ENCODE data around the gene FDX1. TPM values are rescaled to one million over a fixed set of nuclear protein-coding genes. Genes with fewer than 3 reads are reported as not detected.

FDX1 gene
- polyA plus RNA-seq, 10 donors = 9.1 to 11.2 (median 9.8) TPM

DNA sequence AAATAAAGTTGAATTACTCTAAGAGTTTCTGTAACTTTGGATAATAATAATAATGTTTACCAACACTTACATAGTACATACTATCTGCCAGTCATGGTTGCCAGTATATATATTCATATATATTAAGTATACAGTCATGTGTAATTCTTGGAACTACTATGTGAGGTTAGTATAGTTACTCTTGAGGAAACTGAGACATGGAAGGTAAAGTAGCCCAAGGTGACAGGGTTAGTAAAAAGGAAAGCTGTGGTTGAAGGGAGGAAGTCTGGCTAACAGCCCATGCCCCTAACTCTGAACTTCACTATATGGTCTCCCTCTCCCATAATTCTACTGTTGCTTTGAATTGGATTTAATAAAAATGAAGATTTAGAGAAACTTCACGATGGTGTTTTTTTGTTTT, 24.9 kb downstream of the FDX1 start:
- no peak for DNase-seq

- DNase-seq = no peak
These were observed 26.0 kb downstream of the FDX1 start for GRCh38 chr11:110455718-110456117.

DNA sequence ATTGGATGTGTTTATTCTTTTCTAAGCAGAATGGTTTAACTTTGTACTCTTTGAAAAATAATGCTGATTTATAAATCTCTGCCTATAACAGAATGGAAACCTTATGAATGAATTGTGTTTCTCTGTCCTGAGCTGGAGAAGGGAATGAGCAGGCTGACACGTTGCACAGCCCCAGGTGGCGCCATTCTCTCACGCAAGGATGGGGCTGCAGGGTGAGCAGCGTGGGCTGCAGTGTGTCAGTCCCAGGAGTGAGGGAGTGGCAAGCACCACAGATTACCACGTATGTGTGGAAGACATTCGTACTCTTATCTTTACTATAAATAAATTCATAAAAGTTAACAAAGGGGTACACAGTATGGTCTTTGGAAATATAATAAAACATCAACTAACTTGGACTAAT, 33.4 kb downstream of the FDX1 start:
- DNase-seq = peak; percentile 44 to 81 (median 72)

DNA sequence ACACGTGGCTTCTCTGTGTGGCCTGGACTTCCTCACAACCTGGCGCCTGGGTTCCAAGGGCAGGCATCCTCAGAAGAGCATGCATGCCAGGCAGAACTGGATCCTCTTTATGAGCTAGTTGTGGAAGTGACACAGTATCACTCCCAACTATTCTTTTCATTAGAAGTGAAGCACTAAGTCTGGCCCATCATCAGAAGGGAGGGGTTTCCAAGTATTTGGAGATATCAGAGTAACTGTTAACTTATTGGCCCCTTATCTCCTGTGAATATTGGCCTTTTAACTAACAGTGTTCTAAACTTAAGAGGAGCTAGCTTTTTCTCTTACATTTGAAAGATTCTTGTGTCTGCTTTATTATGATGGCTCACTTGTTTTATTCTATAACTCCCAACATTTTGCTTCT, 35.5 kb downstream of the FDX1 start:
- DNase-seq = no peak

- no peak for DNase-seq
These were observed 37.8 kb downstream of the FDX1 start for GRCh38 chr11:110467556-110467955.

GRCh38 chr11:110468121-110468520, 38.4 kb downstream of the FDX1 start:
- no peak for DNase-seq

DNA sequence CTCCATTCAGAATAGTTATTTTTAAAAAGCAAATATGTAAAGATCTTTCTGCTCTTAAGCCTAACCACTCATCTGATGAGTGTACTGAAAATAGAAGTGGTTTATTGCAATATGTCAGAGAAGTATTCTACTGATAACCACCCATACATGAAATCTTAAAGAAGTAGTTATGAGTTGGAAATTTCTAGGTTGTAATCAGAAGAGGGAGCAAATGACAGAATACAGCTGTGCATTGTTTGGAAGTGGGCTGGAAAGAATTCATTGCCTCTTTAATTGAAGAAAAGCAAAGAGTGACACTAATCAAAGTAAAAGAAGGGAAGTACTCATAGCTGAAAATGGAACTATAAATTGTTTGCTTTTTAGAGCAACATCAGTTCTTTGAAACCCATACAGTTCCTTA, 39.4 kb downstream of the FDX1 start:
- no peak for DNase-seq

- no peak for DNase-seq
These were observed 41.0 kb downstream of the FDX1 start for GRCh38 chr11:110470716-110471115.

GRCh38 chr11:110471371-110471770, 41.6 kb downstream of the FDX1 start:
- no peak for DNase-seq

DNA sequence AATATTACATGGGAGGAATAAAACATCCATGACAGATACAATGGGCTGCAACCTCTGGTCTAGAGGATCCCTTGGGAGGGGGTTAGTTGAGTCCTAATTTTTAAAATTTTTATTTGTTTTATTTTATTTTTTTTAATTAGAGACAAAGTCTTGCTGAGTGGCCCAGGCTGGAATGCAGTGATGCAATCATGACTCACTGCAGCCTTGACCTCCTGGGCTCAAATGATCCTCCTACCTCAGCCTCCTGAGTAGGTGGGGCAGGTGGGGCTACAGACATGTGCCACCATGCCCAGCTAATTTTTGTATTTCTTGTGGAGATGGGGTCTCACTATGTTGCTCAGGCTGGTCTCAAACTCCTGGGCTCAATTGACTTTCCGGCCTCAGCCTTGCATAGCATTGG, 43.1 kb downstream of the FDX1 start:
- no peak for DNase-seq

DNA sequence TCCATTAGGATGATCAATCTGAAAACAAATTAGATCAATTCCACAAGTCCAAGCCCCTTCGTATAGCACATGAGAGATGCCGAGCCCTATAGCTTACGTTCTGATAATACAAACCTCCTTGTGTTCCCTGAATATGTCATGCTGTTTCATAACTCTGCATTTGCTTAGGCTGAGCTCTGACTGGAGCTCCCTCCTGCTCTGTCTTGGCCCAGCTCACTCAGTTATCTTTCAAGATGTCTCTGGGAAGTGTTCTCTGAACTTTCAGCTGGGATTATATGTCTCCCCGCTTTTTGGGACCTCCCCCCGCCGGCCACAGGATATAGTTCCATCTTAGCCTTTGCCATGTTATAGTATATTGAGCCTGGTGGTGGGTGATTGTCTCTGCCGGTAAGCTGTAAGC, 44.0 kb downstream of the FDX1 start:
- DNase-seq = peak in 2 of 3 donors; percentile 55 to 59

DNA sequence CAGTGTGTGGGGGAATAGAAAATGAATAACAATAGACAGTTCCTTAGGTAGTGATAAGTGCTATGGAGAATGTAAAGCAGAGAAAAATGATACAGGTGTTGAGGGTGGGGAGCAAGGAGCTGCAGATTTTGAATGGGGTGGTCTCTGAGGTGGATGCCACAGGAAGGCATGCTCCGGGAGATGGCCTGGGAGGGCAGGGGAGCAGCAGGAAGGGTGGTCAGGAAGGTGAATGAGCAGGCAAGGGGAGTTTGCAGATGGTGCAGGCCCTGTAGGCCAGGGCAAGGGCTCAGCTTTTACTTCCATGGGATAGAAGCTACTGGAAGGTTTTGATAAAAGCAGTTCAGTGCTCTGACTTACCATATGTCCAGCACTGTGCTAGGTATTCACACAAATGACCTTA, 44.8 kb downstream of the FDX1 start:
- DNase-seq = no peak

- peak; percentile 49 to 81 (median 52) for DNase-seq
These were observed 45.9 kb downstream of the FDX1 start for GRCh38 chr11:110475671-110476070.

GRCh38 chr11:110478410-110478809, 48.7 kb downstream of the FDX1 start:
- no peak for DNase-seq

DNA sequence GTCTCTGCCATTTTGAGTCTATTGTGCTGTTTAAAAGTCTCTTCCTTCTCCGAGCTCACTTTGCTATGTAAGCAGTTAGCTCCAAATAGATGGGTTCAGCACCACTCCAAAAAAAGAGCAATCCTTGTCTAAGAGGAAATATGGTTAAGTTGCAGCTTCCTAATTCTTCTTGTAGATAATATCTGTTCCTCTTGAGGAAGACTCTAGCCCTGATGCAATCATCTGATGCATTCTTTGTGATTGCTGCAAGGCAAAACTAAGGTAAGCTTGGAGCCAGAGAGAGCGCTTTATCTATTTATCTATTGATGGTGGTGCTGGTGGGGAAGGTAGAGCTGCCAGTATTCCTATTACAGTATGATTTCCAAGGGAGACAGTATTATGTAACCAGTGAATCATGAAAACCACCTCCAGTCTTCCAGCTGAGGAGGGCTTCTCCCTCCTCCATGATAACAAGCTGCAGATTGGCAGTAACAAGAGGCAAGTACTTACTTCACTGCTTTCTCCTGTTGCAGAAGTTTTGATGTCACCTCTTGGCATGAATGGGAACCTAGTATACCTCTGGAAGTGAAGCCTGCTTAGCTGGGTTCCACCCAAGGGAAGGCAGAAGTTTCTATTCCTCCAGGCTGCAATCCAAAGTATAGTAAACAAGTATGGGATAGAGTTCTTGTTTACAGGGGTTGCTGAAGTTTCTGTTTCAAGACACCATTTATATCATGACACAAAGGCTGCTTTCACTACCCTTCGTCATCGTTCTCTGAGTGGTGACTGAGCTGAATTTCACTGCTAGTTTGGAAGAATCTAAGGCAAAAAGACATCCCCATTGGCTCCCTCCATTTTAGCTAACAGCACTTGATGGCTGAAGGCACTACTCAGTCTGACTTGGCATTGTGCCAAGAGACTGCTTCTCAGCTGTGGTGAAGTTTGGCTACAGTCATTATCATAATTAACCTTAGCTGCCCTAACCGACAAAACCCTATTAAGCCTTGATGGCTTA, 49.7 kb downstream of the FDX1 start:
- DNase-seq = peak in 1 of 3 donors; percentile 60

- no peak for DNase-seq
These were observed 51.8 kb downstream of the FDX1 start for GRCh38 chr11:110481523-110481922.

DNA sequence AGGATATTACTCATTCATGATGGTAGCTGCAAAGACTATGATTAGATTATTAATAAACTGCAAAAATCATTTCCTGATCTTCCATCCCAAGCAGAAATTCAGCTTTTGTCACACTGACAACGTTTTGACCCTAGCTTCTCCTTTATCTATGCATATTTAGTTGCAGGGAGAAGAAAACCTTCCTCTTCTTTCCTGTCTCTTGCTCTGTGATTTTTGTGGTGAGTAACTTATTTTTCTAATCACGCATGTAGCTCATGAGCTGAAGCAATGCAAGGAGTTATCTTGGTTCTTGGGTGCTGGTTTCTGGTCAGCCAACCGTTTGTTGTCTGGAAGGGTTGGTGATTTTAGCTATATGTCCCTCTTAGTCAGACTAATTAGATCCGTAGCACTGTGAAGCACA, 56.4 kb downstream of the FDX1 start:
- no peak for DNase-seq

DNA sequence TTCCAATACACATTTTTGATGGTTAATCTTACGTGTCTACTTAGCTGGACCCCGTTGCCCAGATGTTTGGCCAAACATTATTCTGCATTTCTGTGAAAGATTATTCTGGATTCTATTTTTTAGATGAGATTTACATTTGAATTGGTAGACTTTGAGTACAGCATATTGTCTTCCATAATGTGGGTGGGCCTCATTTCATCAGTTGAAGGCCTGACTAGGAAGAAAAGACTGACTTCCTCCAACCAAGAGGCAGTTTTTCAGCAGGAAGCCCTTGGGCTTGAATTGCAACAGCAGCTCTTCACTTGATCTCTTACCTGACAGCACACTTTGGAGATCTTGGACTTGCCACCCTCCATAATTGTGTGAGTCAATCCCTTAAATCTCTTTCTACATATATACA, 58.7 kb downstream of the FDX1 start:
- no peak for DNase-seq

- no peak for DNase-seq
These were observed 61.1 kb downstream of the FDX1 start for GRCh38 chr11:110490886-110491285.

GRCh38 chr11:110491577-110492320, 62.0 kb downstream of the FDX1 start:
- peak in 2 of 3 donors; percentile 74 to 85 for DNase-seq

- DNase-seq = no peak
These were observed 62.6 kb downstream of the FDX1 start for GRCh38 chr11:110492321-110492685.

DNA sequence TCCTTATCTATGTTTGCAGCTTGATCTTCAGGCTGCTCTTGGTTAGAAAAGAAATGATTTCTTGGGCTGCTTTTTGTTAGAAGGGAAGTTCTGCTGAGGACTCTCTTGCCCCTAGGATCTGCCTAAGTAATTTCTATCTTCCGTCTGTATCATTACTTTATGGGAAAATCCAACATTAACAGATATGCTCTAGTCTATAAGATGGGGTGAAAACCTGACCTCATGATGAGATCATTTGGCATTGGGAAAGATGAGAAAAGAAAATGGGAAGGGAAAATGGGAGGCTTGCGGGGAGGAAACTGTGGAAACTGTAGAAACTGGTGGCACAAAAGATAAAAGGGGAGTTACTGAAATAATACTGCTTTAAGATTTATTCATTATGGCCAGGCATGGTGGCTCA, 63.6 kb downstream of the FDX1 start:
- DNase-seq = no peak

All from muscle of back (tissue), 11 donors.